HEK293T (cell line): ENCODE results near the gene DNASE2.

Source experiments
- CTCF ChIA-PET: fragments of 350-600 bp; formaldehyde crosslinking; extraction: SDS; loops from one replicate; lab custom pipeline; 2021; ENCODE audit warnings: antibody characterized with exemption, inconsistent platforms; lab: Yijun Ruan, JAX
- POLR2A ChIA-PET: fragments of 350-600 bp; formaldehyde crosslinking; extraction: SDS; loops from one replicate; lab custom pipeline; 2020; ENCODE audit warnings: antibody characterized with exemption, inconsistent platforms; lab: Yijun Ruan, JAX
- DNase-seq: peaks from one replicate; pipeline ENCODE4 v3.0.0; 2012; ENCODE audit warnings: mixed read lengths; ENCODE audit errors: extremely low spot score
- ARNT ChIP-seq: fragments of 450-650 bp; IDR thresholded peaks from 2 replicates; pipeline ENCODE4 v1.6.1; 2017; ENCODE audit warnings: mild to moderate bottlenecking
- BHLHE40 ChIP-seq: fragments of 450-650 bp; IDR thresholded peaks from 2 replicates; pipeline ENCODE4 v1.6.1; 2016; ENCODE audit warnings: mild to moderate bottlenecking, moderate library complexity, borderline replicate concordance
- CTBP1 ChIP-seq: fragments of 450-650 bp; IDR thresholded peaks from 2 replicates; pipeline ENCODE4 v1.6.1; 2016; ENCODE audit warnings: borderline replicate concordance
- ELF4 ChIP-seq: fragments of 450-650 bp; IDR thresholded peaks from 2 replicates; pipeline ENCODE4 v1.6.1; 2017; ENCODE audit warnings: antibody characterized with exemption
- FOXA1 ChIP-seq: fragments of 450-650 bp; IDR thresholded peaks from 2 replicates; pipeline ENCODE4 v1.6.1; 2016; ENCODE audit warnings: mild to moderate bottlenecking
- FOXK2 ChIP-seq: fragments of 450-650 bp; IDR thresholded peaks from 2 replicates; pipeline ENCODE4 v1.6.1; 2016; ENCODE audit warnings: mild to moderate bottlenecking
- FOXM1 ChIP-seq: fragments of 450-650 bp; IDR thresholded peaks from 2 replicates; pipeline ENCODE4 v1.6.1; 2017; ENCODE audit warnings: mild to moderate bottlenecking, borderline replicate concordance
- HDGF ChIP-seq: fragments of 450-650 bp; IDR thresholded peaks from 2 replicates; pipeline ENCODE4 v1.6.1; 2017; ENCODE audit warnings: antibody characterized with exemption, borderline replicate concordance
- L3MBTL2 ChIP-seq: fragments of 450-650 bp; conservative IDR thresholded peaks from 2 replicates; pipeline ENCODE4 v1.6.1; 2016; ENCODE audit warnings: mild to moderate bottlenecking
- LEF1 ChIP-seq: fragments of 450-650 bp; IDR thresholded peaks from 2 replicates; pipeline ENCODE4 v1.6.1; 2017; ENCODE audit warnings: mild to moderate bottlenecking, borderline replicate concordance
- NFRKB ChIP-seq: fragments of 450-650 bp; IDR thresholded peaks from 2 replicates; pipeline ENCODE4 v1.6.1; 2016; ENCODE audit warnings: mild to moderate bottlenecking, moderate library complexity
- SP1 ChIP-seq: fragments of 450-650 bp; IDR thresholded peaks from 2 replicates; pipeline ENCODE4 v1.6.1; 2017
- SUZ12 ChIP-seq: fragments of 450-650 bp; IDR thresholded peaks from 2 replicates; pipeline ENCODE4 v1.6.1; 2016; ENCODE audit warnings: mild to moderate bottlenecking
- TARDBP ChIP-seq: fragments of 450-650 bp; IDR thresholded peaks from 2 replicates; pipeline ENCODE4 v1.6.1; 2016
- ZNF384 ChIP-seq: fragments of 450-650 bp; IDR thresholded peaks from 2 replicates; pipeline ENCODE4 v1.6.1; 2016
- TF ChIP-seq, protein P1 (sequence below): fragments of 450-650 bp; IDR thresholded peaks from 2 replicates; pipeline ENCODE4 v1.6.1; 2016

The DNASE2 gene, protein sequence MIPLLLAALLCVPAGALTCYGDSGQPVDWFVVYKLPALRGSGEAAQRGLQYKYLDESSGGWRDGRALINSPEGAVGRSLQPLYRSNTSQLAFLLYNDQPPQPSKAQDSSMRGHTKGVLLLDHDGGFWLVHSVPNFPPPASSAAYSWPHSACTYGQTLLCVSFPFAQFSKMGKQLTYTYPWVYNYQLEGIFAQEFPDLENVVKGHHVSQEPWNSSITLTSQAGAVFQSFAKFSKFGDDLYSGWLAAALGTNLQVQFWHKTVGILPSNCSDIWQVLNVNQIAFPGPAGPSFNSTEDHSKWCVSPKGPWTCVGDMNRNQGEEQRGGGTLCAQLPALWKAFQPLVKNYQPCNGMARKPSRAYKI

DNA sequence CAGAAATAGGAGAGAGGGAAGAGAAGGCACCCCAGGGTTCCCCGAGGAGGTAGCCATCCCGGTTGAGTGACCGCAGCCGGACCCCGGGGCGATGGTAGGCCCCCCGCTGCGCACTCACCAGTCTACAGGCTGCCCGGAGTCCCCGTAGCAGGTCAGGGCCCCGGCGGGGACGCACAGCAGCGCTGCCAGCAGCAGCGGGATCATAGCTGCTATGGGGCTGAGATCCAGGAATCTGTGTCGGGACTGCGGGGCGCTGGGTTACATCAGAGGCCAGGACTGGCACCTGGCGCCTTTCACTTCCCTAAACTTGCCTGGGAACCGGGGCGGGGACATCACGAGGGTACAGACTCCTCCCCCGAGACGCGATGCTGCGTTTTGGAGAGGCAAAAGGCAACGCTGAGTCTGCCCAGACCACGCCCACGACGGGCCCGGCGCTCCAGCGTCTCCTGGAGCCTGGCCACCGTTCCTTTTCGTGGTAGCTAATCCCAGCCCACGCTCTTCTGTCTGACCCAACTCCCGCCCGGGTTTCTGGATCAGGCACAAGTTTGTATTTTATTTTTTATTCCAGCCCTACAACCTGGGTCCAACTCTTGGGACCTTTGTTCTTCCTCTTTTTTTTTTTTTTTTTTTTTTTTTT lies at the start of gene DNASE2:
Gene DNASE2 (minus strand): TSS at position 278 of the 637 bp plus-strand sequence. CDS start 74 bp downstream, at position 204.
- ChIA-PET CTCF (interaction anchor here (0.6 to 1.4 kb wide), 2 partner anchors 33 to 299 kb away, joined by 3 to 6 read pairs; no protein-coding TSS in a partner anchor), POLR2A (interaction anchor here (0.7 to 3.5 kb wide), 10 partner anchors 8 to 90 kb away, joined by 3 to 26 read pairs (median 4); partner anchors contain the start of genes CALR, FARSA, GCDH and JUNB)
- no peak for TF ChIP-seq TARDBP
- no peak for TF ChIP-seq ZNF384
- no peak for TF ChIP-seq ARNT
- TF ChIP-seq L3MBTL2: no peak; the same call in 1 of the 2 replicates
- TF ChIP-seq CTBP1: no peak
- TF ChIP-seq FOXK2: no peak
- TF ChIP-seq, protein P1, sequence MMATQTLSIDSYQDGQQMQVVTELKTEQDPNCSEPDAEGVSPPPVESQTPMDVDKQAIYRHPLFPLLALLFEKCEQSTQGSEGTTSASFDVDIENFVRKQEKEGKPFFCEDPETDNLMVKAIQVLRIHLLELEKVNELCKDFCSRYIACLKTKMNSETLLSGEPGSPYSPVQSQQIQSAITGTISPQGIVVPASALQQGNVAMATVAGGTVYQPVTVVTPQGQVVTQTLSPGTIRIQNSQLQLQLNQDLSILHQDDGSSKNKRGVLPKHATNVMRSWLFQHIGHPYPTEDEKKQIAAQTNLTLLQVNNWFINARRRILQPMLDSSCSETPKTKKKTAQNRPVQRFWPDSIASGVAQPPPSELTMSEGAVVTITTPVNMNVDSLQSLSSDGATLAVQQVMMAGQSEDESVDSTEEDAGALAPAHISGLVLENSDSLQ: no peak
- no peak for TF ChIP-seq FOXA1
- TF ChIP-seq SUZ12: no peak
- no peak for TF ChIP-seq HDGF
- TF ChIP-seq LEF1: no peak
- peak; percentile 94 for DNase-seq

DNA sequence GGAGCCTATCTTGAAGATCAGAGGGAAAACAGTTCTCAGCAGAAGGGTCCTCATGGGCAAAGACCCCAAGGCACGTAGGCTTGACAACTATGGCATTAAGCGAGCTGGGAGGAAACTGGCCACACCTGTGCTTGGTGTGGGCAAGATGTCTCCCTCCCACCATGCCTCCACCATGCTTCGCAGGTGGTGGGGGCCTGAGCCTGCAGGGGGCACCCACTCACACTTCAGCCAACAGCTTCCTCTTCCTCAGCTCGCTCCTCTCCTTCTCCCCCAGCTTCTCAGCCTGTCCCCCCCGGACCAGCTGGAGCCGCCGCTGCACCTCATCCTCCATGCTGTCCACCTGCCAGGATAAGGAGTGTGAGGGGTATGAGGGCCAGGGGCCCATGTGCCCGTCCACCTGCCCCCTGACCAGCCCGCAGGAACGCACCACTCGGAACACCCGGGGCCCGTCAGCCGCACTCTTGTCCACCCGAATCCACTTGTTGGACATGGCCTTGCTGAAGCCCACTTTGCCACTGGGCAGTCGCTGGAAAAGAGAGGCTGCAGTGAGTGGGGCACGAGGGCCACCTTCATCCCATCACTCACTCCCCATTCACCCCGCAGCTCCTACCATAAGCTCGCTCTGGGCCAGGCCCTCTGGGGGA lies 48.9 kb upstream of the DNASE2 start:
- no peak for TF ChIP-seq FOXM1
- TF ChIP-seq LEF1: no peak
- TF ChIP-seq ZNF384: no peak
- TF ChIP-seq CTBP1: no peak
- TF ChIP-seq FOXK2: no peak
- no peak for TF ChIP-seq ARNT
- TF ChIP-seq BHLHE40: no peak
- TF ChIP-seq L3MBTL2: no peak
- no peak for TF ChIP-seq NFRKB
- no peak for TF ChIP-seq SUZ12
- TF ChIP-seq FOXA1: no peak
- TF ChIP-seq, protein P1: no peak
- no peak for TF ChIP-seq ELF4
- no peak for TF ChIP-seq SP1
- TF ChIP-seq TARDBP: no peak
- no peak for TF ChIP-seq HDGF
- ChIA-PET CTCF (interaction anchor here (0.5 kb wide), 1 partner anchor 35 kb away, joined by 3 read pairs; no protein-coding TSS in a partner anchor), POLR2A (interaction anchor here (0.8 to 2.6 kb wide), 3 partner anchors 10 to 22 kb away, joined by 3 to 12 read pairs (median 3); partner anchors contain the start of gene SYCE2)
- DNase-seq: no peak

DNA sequence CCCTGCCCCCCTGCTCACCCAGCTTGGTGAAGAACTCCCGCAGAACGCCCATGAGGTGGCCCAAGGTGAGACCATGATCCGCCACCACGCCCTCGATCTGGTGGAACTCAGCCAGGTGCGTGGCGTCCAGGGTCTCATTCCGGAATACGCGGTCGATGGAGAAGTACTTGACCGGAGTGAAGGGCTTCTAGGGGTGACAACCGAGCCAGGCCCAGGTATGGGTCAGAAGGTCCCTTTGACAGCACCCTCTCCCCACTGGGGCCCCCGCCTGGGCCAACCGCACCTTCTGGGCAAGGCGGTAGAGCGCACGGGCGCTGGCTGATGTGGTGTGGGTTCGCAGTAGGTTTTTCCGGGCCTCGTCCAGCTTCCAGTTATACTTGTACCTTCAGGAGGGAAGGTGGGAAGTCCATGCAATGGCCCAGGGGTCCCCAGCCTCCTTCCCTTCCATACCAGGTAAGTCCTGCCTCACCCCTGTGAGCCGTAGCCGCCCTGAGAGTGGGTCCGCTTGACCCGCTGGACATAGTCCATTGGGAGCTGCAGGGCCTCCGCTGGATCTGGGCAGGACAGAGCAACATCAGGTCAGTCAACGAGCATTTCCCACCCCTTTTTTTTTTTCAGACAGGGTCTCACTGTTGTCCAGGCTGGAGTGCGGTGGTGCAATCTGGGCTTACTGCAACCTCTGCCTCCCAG lies 43.5 kb upstream of the DNASE2 start:
- DNase-seq: no peak
- ChIA-PET CTCF (no interaction called here), POLR2A (interaction anchor here (2.5 kb wide), 1 partner anchor 9 kb away, joined by 7 read pairs; the partner anchor contains the start of gene FARSA)
- TF ChIP-seq, protein P1: no peak
- TF ChIP-seq NFRKB (no peak), FOXA1 (no peak), ELF4 (no peak), HDGF (no peak), SP1 (no peak), FOXK2 (no peak), SUZ12 (no peak), LEF1 (no peak), TARDBP (no peak), ARNT (no peak), ZNF384 (no peak), BHLHE40 (no peak), CTBP1 (no peak), L3MBTL2 (no peak)

DNA sequence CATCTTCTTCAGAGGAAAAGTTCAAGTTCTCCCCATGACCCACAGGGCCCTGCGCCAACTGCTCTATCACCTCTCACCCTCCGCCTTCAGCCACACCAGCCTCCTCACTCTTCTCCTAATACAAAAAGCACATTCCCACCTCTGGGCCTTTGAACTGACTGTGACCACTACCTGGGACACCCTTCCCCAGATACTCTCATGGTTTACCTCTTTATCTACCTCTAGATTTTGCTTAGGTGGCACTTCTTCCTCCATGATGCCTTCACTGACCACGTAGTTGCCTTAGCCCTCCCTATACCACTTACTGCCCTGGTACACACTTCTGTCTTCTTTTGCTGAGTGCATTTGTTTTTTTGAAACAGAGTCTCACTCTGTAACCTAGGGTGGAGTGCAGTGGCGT lies 41.7 kb upstream of the DNASE2 start:
- POLR2A ChIA-PET: interaction anchor here (0.6 to 2.5 kb wide), 2 partner anchors 10 to 11 kb away, joined by 3 to 7 read pairs; partner anchors contain the start of gene FARSA
- TF ChIP-seq FOXM1 (no peak), FOXA1 (no peak), HDGF (no peak), SUZ12 (no peak), ELF4 (no peak)
- TF ChIP-seq, protein P1: no peak
- no peak for DNase-seq
- CTCF ChIA-PET: no interaction called here
